Activated T-helper 2 cell treated with anti-CD3 and anti-CD28 coated beads, Interferon-gamma antibody, Interleukin-2, Interleukin-4, amounts not matched to agents 10 μg/mL and 5 μg/mL and 100 μg/mL, durations not matched to agents 14 hours and 24 hours and 36 hours (primary cell): ENCODE data around the gene SYMPK. TPM values are rescaled to one million over a fixed set of nuclear protein-coding genes. Genes with fewer than 3 reads are reported as not detected.

Source experiments
- DNase-seq: peaks from one replicate; pipeline ENCODE4 v3.0.0; 2021; ENCODE audit warnings: low spot score
- H3K27ac Mint-ChIP-seq: one replicate; pipeline ENCODE4 v1.8.0; 2021; ENCODE audit warnings: mixed read lengths
- H3K27me3 Mint-ChIP-seq: one replicate; pipeline ENCODE4 v1.8.0; 2021; ENCODE audit warnings: low read depth, mixed read lengths
- H3K36me3 Mint-ChIP-seq: one replicate; pipeline ENCODE4 v1.8.0; 2021; ENCODE audit warnings: low read depth, mixed read lengths
- H3K4me1 Mint-ChIP-seq: one replicate; pipeline ENCODE4 v1.8.0; 2021; ENCODE audit warnings: low read depth, mixed read lengths
- H3K4me3 Mint-ChIP-seq: one replicate; pipeline ENCODE4 v1.8.0; 2021; ENCODE audit warnings: low read depth, mild to moderate bottlenecking, moderate library complexity, mixed read lengths
- H3K9me3 Mint-ChIP-seq: one replicate; pipeline ENCODE4 v1.8.0; 2021; ENCODE audit warnings: mixed read lengths
- intact Hi-C: fragments of 100-400 bp; cut with micrococcal nuclease; formaldehyde crosslinking; loops from one replicate; pipeline ENCODE4 v1.15.1; 2023
- total RNA-seq: library from RNA; stranded (reverse); gene quantifications from 2 replicates; pipeline ENCODE4 v1.2.3, GENCODE V29; 2022

The SYMPK gene
- total RNA-seq, 1 donor from 2014 or later = 131 TPM

DNA sequence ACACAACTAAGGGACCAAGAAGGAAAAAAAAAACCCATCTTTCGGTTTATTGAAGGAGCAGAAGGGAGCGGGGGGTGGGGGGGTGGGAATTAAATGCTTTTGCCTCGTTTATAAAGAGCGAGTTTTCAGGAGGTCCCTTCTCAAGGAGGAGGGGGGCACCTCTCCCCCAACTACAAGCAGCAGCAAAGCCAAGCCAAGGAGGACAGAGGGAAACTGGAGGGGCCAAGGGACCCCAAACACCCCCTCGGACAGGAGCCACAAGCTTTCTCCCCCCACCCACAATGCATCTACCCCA lies 20.6 kb upstream of the SYMPK start:
- Mint-ChIP-seq H3K9me3 (no peaks in the 10 kb centered on the region), H3K27me3 (no peaks in the 10 kb centered on the region), H3K4me3 (peak overlapping the region; percentile 66), H3K36me3 (peaks cover 4% of the 10 kb centered on the region), H3K27ac (peak overlapping the region; percentile 18), H3K4me1 (peaks cover 18% of the 10 kb centered on the region)
- intact Hi-C loops = loop anchor here (1.0 kb wide), 1 partner anchor 66 kb away; no protein-coding TSS in a partner anchor
- DNase-seq = no peak

DNA sequence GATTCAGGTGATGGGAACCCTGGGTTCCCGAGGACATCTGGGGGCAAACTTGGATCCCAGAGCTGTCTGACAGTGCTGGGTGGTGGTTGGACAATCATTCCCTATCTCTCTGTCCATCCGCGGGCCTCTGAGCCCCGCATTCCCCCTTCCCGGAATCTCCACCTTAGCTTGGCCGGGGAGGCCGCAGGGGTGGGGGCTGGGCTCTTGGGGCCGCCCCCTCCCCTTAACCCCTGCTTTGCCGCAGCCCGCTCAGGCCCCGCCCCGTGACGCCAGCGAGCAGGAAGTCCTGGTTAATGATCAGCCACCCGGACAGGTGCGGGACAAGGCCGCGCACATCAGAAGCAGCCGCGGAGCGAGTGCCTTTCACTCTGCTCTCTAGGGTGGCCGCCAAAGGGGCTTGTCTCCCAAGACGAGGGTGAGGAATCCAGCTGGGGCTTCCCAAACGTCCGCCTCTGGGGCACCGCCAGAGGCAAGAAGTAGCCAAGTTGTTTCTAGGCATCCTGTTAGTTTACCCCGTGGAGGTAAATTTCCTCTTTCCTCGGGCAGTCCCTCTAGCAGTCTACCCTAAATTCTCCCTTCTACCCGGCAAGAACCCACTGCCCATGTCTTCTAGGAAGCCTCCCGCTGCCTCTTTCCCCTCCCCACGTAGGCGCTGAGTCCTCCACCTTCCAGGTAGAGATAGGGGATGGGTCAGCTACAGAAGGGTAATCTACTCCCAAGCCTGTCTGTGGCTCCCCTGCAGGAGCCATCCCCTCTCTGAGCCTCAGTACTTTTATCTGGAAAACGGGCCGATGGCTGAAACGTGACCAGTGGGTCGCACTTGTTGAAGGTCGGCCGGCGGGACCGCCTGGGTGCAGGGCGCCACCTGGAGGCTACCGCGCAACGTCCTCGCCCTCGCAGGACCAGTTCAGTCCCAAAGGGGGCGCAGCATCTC lies 20.0 kb upstream of the SYMPK start:
- Mint-ChIP-seq H3K27me3 (no peaks in the 10 kb centered on the region), H3K9me3 (no peaks in the 10 kb centered on the region), H3K27ac (peak overlapping the region; percentile 18), H3K4me1 (peaks cover 21% of the 10 kb centered on the region), H3K36me3 (peaks cover 4% of the 10 kb centered on the region), H3K4me3 (peak overlapping the region; percentile 66)
- intact Hi-C loops = loop anchor here (1.0 kb wide), 1 partner anchor 66 kb away; no protein-coding TSS in a partner anchor
- peak; percentile 81 for DNase-seq

DNA sequence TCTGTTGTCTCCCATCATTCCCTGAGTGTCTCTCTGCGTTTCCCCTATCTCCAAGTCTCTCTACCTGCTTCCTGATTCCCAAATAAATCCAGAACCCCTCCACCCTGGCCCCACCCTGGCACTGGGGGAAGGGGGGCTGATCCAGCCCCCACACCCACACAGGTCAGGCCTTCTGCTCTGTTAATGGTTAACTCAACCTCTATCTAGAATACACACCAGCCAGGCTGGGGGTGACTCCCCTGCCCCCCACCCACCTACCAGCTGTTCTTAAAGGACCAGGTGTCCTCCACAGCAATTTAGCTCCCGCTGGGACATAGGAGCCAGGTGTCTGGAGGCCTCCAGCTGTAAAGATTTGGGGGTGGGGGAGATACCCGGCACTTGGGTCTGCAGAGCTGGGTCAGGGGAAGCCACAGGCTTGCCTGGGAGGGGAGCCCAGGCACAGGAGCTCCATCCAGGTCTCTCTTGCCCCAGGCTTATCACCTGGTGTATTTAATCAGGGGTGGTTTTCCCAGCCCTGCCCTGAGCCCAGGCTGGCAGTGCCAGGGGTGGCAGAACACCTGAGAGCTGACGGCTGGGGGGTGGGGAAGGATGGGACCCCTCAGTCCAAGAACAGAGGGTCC lies 19.1 kb upstream of the SYMPK start:
- Mint-ChIP-seq H3K4me1 (peaks cover 23% of the 10 kb centered on the region), H3K27ac (no peak overlapping the region), H3K9me3 (no peaks in the 10 kb centered on the region), H3K27me3 (no peaks in the 10 kb centered on the region), H3K4me3 (no peak overlapping the region), H3K36me3 (peaks cover 4% of the 10 kb centered on the region)
- intact Hi-C loops = no loop called here
- no peak for DNase-seq

DNA sequence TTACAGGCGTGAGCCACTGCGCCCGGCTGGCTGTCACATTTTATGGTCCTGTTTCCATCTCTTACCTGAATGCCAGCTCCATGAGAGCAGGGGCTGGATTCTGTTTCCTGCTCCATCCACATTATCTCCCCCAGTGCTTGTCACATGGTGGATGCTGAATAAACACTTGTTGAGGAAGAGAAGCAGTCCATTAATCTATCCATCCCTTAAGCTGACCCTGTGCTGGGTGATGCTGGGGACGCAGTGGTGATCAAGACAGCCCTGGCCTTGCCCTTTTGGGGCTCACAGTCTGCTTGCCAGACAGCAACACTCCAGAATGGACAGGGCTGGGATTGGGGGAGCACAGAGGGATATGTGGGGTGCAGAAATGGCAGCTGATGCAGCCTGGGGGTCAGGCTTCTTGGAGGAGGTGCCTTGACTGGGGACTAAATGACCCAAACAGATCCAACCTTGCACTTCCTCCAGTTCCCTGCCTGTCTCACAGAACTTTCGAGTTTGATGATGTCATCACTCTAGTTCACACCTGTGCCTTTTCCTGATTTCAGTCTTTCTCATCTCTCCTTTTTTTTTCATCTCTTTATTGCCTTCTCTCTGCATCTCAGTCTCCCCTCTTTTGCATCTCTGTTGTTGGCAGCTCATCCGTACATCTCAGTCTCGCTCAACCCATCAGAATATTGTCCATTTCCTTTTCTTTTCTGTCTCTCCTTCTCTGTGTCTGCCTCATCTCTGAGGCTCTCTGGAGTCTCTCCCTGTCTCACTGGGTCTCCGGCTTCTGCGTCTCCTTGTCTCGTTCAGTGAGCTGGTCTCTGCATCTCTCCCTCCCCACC lies 18.3 kb upstream of the SYMPK start:
- Mint-ChIP-seq H3K27ac (no peak overlapping the region), H3K9me3 (no peaks in the 10 kb centered on the region), H3K27me3 (peaks cover 1% of the 10 kb centered on the region), H3K36me3 (peaks cover 4% of the 10 kb centered on the region), H3K4me3 (no peak overlapping the region), H3K4me1 (peaks cover 24% of the 10 kb centered on the region)
- intact Hi-C loops = no loop called here
- no peak for DNase-seq

DNA sequence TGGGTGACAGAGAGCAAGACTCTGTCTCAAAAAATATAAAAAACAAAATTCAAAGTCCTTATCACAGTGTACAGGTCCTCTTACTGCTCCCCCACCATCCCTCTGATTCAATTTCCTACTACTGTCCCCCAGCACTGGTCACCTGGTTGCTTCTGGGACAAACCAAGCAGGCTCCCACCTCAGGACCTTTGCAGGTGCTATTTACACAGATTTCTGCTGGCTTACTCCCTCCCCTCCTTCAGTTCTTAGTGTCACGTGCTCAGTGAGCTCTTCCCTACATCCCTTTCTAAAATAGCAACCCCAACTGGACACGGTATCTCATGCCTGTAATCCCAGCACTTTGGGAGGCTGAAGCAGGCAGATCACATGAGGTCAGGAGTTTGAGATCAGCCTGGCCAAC lies 17.0 kb upstream of the SYMPK start:
- no peak for DNase-seq
- Mint-ChIP-seq H3K36me3 (peaks cover 4% of the 10 kb centered on the region), H3K27ac (no peak overlapping the region), H3K27me3 (peaks cover 7% of the 10 kb centered on the region), H3K9me3 (no peaks in the 10 kb centered on the region), H3K4me3 (no peak overlapping the region), H3K4me1 (peaks cover 30% of the 10 kb centered on the region)
- intact Hi-C loops = no loop called here

DNA sequence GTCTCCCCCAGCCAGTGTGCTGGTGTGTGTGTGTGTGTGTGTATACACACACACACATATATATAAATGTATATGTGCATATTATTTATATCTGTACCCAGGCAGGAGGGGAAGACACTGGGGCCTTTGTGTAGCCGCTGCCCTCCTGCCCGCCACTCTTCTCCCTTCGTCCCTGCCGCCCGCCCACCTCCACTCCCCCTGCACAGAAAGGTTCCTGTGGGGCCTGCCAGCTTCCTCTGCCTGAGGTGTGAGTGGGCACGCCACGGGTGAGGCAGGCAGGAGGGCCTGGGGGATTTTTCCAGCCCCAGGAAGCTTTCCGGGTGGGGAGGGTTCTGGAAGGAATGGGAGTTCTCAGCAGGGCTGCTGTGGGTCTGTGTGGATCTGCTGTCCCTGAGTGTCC lies 16.1 kb upstream of the SYMPK start:
- Mint-ChIP-seq H3K27me3 (peaks cover 10% of the 10 kb centered on the region), H3K9me3 (no peaks in the 10 kb centered on the region), H3K4me1 (peaks cover 30% of the 10 kb centered on the region), H3K4me3 (no peak overlapping the region), H3K27ac (no peak overlapping the region), H3K36me3 (peaks cover 4% of the 10 kb centered on the region)
- intact Hi-C loops = no loop called here
- no peak for DNase-seq

DNA sequence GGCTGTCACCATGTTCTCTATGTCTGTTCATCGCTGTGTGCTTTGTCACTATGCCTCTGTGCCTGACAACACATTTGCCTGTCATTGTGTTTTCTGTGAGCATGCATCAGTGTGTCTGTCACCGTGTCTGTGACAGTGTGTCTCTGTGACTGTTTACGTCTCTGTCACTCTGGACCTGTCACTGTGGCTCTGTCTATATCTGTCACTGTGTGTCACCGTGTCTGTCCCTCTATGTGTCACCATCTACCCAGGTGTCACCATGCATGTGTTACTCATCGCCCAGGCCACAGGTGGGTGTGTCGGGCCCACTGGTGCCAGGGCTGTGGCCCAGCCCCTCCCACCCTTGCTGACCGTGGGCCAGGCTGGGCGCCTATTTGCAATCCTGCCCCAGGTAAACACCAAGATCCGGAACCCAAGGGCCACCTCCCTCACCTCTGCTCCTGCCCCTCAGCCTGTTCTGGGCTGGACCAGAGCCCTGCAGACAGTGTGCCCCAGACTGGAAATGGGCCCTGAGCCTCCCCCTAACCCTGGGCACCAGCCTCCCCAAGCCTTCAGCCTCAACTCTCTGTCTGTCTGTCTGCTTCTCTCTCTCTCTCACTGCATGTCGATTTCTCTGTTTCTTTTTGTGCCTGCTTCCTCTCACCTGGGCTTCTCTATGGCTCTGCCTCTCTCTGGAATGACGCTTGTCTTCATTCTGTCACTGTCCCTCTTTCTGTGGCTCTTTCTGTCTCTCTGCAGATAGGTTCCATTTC lies 15.3 kb upstream of the SYMPK start:
- Mint-ChIP-seq H3K27me3 (peaks cover 10% of the 10 kb centered on the region), H3K9me3 (no peaks in the 10 kb centered on the region), H3K36me3 (peaks cover under 1% of the 10 kb centered on the region), H3K4me1 (peaks cover 27% of the 10 kb centered on the region), H3K4me3 (no peak overlapping the region), H3K27ac (peak overlapping the region; percentile 50)
- DNase-seq = no peak
- intact Hi-C loops = no loop called here

DNA sequence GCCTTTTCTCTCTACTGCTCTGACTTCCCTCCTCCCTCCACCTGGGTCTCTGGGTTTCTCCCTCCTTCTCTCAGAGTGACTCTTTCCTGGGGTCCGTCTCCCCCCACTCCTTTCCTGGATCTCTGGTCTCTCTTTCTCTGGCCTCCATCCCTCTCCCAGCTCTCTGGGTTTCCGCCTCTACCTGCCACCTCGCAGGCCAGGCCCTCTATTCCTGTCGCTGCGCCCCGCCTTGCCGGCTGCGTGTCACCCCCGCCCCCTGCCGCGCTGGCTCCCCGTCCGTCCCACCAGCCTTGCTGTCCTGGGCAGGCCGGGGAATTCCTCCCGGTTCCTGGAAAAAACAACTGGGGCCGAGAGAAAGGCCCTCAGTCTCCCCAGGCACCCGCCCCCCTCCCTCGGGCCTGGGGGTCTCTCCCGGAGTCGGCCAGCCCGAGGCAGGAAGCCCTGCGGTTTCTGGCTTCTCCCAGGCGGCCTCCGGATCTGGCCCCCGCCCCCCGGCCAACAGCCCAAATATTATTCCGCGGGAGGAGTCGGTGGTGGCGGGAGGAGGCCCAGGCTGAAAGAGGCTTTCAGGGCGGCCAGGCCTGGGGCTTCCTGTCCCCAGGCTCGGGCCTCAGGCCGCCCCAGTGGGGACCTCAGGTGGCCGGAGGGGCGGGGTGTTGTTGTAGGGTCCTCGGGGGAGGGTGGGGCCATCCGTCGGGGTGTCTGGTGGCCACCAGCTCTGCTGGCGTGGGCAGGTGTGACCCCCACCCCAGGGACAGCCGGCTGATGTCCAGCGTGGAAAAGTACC lies 13.7 kb upstream of the SYMPK start:
- Mint-ChIP-seq H3K36me3 (no peaks in the 10 kb centered on the region), H3K4me1 (peaks cover 21% of the 10 kb centered on the region), H3K27ac (peak overlapping the region; percentile 78), H3K9me3 (no peaks in the 10 kb centered on the region), H3K4me3 (peak overlapping the region; percentile 31), H3K27me3 (peaks cover 10% of the 10 kb centered on the region)
- intact Hi-C loops = no loop called here
- DNase-seq = no peak

DNA sequence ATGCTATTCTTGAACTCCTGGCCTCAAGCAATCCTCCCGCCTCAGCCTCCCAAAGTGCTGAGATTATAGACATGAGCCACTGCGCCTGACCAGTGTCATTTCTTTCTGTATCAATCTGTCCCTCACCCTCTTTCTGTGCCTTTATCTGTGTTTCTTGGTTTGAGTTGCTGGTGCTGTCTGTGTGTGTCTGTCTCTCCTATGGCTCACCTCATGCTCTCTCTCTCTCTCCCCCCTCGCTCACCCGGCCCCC lies 13.1 kb upstream of the SYMPK start:
- H3K27me3 Mint-ChIP-seq = peaks cover 10% of the 10 kb centered on the region
- H3K27ac Mint-ChIP-seq = peak overlapping the region; percentile 78
- intact Hi-C loops = no loop called here
- no peak overlapping the region for H3K4me3 Mint-ChIP-seq
- H3K4me1 Mint-ChIP-seq = peaks cover 19% of the 10 kb centered on the region
- H3K9me3 Mint-ChIP-seq = no peaks in the 10 kb centered on the region
- no peaks in the 10 kb centered on the region for H3K36me3 Mint-ChIP-seq
- no peak for DNase-seq

DNA sequence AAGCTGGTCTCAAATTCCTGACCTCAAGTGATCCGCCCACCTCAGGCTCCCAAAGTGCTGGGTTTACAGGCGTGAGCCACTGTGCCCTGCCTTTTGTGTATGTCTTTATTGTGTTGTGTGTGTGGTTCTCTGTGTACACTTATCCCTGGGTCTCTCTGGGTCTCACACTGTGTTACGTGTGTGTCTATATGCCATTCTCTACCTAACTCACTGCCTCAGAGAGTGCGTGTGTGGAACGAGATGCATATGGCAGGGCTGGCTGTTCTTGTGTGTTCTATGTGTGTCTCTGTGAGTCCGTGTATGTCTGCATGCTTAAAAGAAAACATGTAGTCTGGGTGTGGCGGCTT lies 11.6 kb upstream of the SYMPK start:
- Mint-ChIP-seq H3K36me3 (no peaks in the 10 kb centered on the region), H3K4me1 (peaks cover 19% of the 10 kb centered on the region), H3K27ac (no peak overlapping the region), H3K9me3 (no peaks in the 10 kb centered on the region), H3K27me3 (peaks cover 10% of the 10 kb centered on the region), H3K4me3 (no peak overlapping the region)
- no peak for DNase-seq
- intact Hi-C loops = no loop called here

DNA sequence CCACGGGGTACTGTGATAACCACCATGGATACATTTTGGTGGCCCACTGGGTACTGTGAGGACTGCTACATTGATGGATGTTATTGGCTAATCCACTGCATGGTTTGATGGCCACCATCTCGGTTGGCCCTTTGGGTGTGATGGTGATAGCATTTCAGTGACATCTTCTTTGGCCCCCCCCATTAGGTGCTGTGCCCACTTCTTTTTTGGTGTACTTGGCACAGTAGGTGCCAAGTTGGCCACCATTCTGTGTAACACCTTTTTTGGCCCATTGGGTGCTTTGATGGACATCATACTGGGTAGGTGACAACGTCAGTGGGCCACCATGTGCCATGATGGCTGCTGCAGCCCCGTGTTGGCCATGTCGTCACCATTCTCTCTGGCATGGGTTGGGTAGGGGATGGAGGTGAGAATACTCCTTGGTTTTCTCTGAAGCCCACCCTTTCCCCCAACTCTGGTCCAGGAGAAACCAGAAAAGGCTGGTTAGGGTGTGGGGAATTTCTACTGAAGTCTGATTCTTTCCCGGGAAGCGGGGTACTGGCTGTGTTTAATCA lies 10.3 kb upstream of the SYMPK start:
- H3K4me3 Mint-ChIP-seq = no peak overlapping the region
- no peaks in the 10 kb centered on the region for H3K9me3 Mint-ChIP-seq
- peaks cover 14% of the 10 kb centered on the region for H3K4me1 Mint-ChIP-seq
- DNase-seq = no peak
- no peaks in the 10 kb centered on the region for H3K36me3 Mint-ChIP-seq
- no peak overlapping the region for H3K27ac Mint-ChIP-seq
- intact Hi-C loops = no loop called here
- peaks cover 10% of the 10 kb centered on the region for H3K27me3 Mint-ChIP-seq
